ENCODE measurements around the gene IGFBP3.

The IGFBP3 gene

GRCh38 chr7:45920502-45921380 is at the start of gene IGFBP3:
IGFBP3 (minus strand) TSS chr7:45921272; CDS start chr7:45921140, 132 bp downstream.
- no peak for TF ChIP-seq GATA3 (IDR thresholded peaks at IDR 0.05; ENCODE audit: low read depth, low read length)
- no peak for TF ChIP-seq GATA2 (IDR thresholded peaks at IDR 0.05; ENCODE audit: low read depth, low read length)

GRCh38 chr7:45970454-45970853 is 49.4 kb upstream of the IGFBP3 start:
- TF ChIP-seq GATA3 (IDR thresholded peaks at IDR 0.05; ENCODE audit: low read depth, low read length) (no peak), GATA2 (IDR thresholded peaks at IDR 0.05; ENCODE audit: low read depth, low read length) (no peak)

DNA sequence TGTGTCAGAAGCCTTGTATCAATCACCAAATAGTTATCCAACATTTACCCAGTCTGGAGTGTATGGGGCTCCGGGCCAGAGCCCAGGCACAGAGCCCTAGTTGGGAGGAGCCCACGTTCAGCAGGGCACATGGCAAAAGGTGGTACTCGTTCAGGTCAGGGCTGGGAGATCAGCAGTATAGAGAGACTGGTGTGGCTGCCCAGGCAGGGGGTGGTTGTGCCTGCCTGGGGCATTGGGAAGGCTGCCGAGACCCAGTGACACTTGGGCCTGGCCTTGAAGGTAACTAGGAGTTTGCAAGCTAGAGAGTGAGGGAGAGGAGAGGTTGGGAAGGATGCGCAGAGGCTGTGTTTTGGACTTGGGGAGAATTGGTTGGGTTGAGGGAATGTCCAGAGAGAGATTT is 48.9 kb upstream of the IGFBP3 start:
- no peak for TF ChIP-seq GATA2 (IDR thresholded peaks at IDR 0.05; ENCODE audit: low read depth, low read length)
- TF ChIP-seq GATA3 (IDR thresholded peaks at IDR 0.05; ENCODE audit: low read depth, low read length) = no peak

GRCh38 chr7:45968856-45969541 is 47.9 kb upstream of the IGFBP3 start:
- TF ChIP-seq GATA2 (IDR thresholded peaks at IDR 0.05; ENCODE audit: low read depth, low read length) = no peak
- no peak for TF ChIP-seq GATA3 (IDR thresholded peaks at IDR 0.05; ENCODE audit: low read depth, low read length)

- TF ChIP-seq GATA2 (IDR thresholded peaks at IDR 0.05; ENCODE audit: low read depth, low read length) (no peak), GATA3 (IDR thresholded peaks at IDR 0.05; ENCODE audit: low read depth, low read length) (no peak)
Measured at GRCh38 chr7:45968312-45968711, 47.2 kb upstream of the IGFBP3 start.

DNA sequence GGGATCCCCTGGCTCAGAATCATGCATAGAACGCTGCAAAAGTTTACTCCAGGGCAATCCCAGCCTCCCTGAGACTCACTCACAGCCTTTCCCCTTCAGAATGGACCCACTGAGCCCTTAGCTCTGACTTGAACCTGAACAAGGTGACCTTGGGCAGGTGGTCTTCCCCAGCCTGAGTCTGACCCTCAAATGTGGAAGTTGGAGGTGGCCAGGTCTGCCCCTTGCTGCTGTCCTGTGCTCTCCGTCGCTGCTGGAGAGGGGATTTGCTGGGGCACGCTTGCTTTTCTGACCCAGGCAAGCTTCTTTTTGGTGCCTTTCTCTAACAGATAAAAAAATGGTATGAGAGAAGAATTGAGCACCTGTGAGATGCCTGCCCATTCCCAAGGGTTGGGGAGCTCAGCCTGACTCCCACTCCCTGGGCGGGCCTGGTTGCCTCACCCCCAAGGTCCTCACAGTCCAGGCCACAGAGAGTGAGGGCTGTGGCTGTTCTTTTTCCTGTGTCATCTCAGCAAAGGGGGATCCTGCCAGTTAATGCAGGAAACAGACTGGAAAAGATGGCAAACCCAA is 46.6 kb upstream of the IGFBP3 start:
- no peak for TF ChIP-seq GATA2 (IDR thresholded peaks at IDR 0.05; ENCODE audit: low read depth, low read length)
- TF ChIP-seq GATA3 (IDR thresholded peaks at IDR 0.05; ENCODE audit: low read depth, low read length) = no peak

- no peak for TF ChIP-seq GATA2 (IDR thresholded peaks at IDR 0.05; ENCODE audit: low read depth, low read length)
Measured at GRCh38 chr7:45962861-45963260, 41.8 kb upstream of the IGFBP3 start.

DNA sequence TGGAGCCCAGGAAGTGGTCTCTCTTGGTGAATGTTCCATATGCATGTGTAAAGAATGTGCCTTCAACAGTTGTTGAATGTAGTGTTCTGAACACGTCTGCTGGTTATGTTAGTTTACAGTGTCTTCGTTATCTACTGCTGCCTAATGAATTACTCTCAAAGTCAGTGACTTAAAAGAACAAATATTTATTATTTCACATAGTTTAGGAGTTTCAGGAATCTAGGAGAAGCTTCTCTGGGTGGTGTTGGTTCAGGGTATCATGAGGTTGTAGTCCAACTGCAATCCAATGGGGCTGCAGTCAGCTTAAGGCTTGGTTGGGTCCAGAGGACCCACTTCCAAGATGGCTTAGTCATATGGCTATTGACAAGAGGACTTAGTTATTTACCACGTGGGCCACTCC is 36.6 kb upstream of the IGFBP3 start:
- TF ChIP-seq GATA2 (IDR thresholded peaks at IDR 0.05; ENCODE audit: low read depth, low read length) (no peak), GATA3 (IDR thresholded peaks at IDR 0.05; ENCODE audit: low read depth, low read length) (no peak)

DNA sequence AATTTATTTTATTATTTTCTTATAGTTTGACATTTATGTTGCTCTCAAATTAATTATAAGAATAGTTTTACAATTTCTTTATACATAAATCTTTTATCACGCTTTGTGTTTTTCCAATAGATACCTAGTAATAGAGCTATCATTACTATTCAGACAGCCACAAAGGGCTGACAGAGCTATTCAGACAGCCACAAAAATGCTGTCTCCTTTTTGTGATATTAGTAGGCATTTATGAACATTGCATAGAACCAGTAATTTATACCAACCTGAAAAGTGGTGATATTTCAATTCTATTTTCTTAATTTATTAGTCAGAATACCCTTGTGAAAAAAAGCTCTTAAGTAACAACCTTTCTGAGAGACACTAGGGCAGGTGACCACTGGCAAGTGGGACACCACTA is 34.2 kb upstream of the IGFBP3 start:
- no peak for TF ChIP-seq GATA3 (IDR thresholded peaks at IDR 0.05; ENCODE audit: low read depth, low read length)
- no peak for TF ChIP-seq GATA2 (IDR thresholded peaks at IDR 0.05; ENCODE audit: low read depth, low read length)

GRCh38 chr7:45944058-45944457 is 23.0 kb upstream of the IGFBP3 start:
- TF ChIP-seq GATA2 (IDR thresholded peaks at IDR 0.05; ENCODE audit: low read depth, low read length) = no peak
- TF ChIP-seq GATA3 (IDR thresholded peaks at IDR 0.05; ENCODE audit: low read depth, low read length) = no peak

DNA sequence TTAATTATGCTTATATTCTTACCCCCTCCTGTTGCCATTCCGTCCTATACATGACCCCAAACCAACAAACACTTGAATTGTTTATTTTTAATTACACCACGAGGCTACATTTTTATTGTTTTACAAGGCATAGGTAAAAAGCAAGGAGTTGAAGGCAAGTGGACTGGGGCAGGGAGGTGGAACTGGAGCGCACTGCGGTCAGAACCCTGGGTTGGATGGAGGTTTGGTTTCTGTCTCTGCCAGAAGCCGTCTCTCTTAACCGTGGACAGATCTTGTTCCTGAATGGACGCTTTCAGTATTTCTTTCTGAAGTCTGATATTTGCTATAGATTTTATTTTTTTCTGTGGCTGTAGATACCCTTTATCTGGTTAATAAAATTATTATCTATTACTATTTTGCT is 19.9 kb upstream of the IGFBP3 start:
- TF ChIP-seq GATA3 (IDR thresholded peaks at IDR 0.05; ENCODE audit: low read depth, low read length) (no peak), GATA2 (IDR thresholded peaks at IDR 0.05; ENCODE audit: low read depth, low read length) (no peak)

DNA sequence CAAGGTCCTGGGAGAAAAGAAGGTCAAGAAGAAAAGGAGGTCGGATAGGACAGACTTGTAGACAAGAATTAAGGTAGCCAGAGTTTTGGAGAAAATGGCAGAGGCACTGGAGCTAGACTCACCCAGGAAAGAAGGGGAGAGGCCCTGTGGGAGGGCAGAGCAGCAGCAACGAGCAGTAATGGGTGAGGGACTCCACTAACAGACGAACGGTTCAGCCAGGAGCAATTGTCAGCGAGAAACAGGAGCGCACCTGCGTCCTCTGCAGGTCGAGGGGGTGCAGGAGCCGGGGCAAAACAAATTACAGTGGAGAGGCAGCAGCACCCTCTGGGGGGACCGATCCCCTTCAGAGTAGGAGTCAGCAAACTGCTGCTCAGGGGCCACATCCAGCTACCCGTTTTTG is 18.5 kb upstream of the IGFBP3 start:
- no peak for TF ChIP-seq GATA3 (IDR thresholded peaks at IDR 0.05; ENCODE audit: low read depth, low read length)

DNA sequence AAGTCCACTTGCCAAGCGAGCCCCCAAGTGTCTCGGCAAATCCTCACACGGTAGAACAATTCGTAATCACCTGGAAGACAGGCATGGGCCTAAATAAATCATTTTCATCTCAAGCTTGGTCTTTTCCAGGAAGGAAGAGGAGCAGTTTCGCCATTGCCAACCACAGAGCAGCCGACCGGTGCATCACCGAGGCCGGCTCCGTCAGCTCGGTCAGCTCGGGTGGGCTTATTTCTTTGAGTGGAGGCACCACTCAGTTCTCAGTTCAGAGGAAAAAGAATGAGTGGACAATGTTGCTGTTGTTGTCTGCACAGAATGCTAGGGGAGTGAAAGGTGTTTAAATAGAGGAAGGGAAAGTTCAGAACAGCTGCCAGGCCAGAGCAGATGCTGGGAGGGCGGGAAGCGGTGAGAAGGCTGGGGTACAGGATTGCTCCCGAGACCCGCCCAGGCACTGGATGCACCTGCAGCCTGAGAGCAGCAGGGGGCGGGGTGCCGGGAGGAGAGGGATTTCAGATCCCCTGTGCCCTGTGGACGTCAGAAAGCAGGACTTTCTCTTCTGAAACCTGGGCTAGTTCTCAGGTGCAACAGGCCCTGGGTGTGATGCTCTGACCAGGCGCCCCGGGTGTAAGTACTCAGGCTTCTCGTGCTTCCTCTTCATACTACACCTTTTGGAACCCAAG is 17.7 kb upstream of the IGFBP3 start:
- no peak for TF ChIP-seq GATA2 (IDR thresholded peaks at IDR 0.05; ENCODE audit: low read depth, low read length)
- TF ChIP-seq GATA3 (IDR thresholded peaks at IDR 0.05; ENCODE audit: low read depth, low read length) = no peak

DNA sequence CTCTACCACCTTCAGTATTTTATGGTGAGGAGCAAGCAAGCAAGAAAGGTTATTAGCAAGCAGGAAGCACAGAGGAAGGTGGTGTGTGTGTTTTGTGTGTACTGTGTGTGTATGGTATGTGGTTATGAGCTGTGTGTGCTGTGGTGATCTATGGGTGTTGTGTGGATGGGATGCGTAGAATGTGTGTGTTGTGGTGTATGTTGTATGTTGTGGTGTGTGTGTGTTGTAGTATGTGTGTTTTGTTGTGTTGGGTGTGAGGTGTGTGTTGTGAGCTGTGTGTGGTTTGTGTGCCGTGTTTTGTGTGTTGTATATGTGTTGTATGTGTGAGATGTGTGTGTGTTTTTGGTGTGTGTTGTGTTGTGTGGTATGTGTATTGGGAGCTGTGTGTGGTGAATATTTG is 16.8 kb upstream of the IGFBP3 start:
- no peak for TF ChIP-seq GATA3 (IDR thresholded peaks at IDR 0.05; ENCODE audit: low read depth, low read length)
